ENCODE measurements around the gene IL26. TPM values are rescaled to one million over a fixed set of nuclear protein-coding genes. Genes with fewer than 3 reads are reported as not detected.

The IL26 gene
- total RNA-seq, 1 experiment from 2014 or later, result not detected

DNA sequence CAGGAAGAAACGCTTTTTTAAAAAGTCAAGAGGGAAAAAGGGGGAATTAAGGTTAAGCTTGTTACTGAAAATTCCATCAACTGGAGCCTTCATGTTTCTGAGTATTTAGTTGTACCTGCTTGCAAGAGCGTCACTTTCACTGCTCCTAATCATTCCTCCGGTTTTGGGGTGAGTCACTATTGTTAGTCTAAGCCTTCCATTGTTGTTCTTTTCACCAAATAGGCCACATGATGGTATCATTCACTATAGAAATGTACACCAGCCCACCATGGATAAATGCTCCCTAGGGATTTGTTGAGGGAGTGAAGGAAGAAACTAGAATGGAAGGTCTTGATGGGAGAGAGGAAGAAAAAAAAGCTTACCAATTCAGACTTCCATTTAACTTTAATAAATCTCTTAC, 24.8 kb upstream of the IL26 start:
- Histone ChIP-seq H3F3A (ENCODE audit: insufficient read depth, low read depth) (no peaks in the 10 kb centered on the region), H3K79me2 (ENCODE audit: low read depth) (no peaks in the 10 kb centered on the region), H4K20me1 (ENCODE audit: insufficient read depth) (no peaks in the 10 kb centered on the region), H3K9me3 (ENCODE audit: insufficient read depth, low read depth) (no peaks in the 10 kb centered on the region), H3K4me3 (no peak overlapping the region), H3K4me2 (no peak overlapping the region), H3K36me3 (ENCODE audit: low read depth) (no peaks in the 10 kb centered on the region), H3K4me1 (replicated peaks; ENCODE audit: insufficient read depth) (no peaks in the 10 kb centered on the region), H3K27ac (no peak overlapping the region), H3K27me3 (ENCODE audit: insufficient read depth, low read depth) (no peaks in the 10 kb centered on the region), H3K9me2 (ENCODE audit: insufficient read depth) (peaks cover 4% of the 10 kb centered on the region; the same call in 1 of the 2 replicates), H2AFZ (no peak overlapping the region)
- intact Hi-C loops (cut with micrococcal nuclease; ENCODE audit: unreplicated experiment), result no loop called here
- BruUV-seq (replicated peaks), result no TSS peak
- DNase-seq, result no peak
- POLR2A ChIA-PET (ENCODE audit: unreplicated experiment), result no interaction called here
- TF ChIP-seq EZH2 (IDR thresholded peaks at IDR 0.05; ENCODE audit: low read depth), result no peak
- TF ChIP-seq, protein P1, sequence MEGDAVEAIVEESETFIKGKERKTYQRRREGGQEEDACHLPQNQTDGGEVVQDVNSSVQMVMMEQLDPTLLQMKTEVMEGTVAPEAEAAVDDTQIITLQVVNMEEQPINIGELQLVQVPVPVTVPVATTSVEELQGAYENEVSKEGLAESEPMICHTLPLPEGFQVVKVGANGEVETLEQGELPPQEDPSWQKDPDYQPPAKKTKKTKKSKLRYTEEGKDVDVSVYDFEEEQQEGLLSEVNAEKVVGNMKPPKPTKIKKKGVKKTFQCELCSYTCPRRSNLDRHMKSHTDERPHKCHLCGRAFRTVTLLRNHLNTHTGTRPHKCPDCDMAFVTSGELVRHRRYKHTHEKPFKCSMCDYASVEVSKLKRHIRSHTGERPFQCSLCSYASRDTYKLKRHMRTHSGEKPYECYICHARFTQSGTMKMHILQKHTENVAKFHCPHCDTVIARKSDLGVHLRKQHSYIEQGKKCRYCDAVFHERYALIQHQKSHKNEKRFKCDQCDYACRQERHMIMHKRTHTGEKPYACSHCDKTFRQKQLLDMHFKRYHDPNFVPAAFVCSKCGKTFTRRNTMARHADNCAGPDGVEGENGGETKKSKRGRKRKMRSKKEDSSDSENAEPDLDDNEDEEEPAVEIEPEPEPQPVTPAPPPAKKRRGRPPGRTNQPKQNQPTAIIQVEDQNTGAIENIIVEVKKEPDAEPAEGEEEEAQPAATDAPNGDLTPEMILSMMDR (conservative IDR thresholded peaks at IDR 0.05), result no peak
- CTCF ChIA-PET, result no interaction called here

DNA sequence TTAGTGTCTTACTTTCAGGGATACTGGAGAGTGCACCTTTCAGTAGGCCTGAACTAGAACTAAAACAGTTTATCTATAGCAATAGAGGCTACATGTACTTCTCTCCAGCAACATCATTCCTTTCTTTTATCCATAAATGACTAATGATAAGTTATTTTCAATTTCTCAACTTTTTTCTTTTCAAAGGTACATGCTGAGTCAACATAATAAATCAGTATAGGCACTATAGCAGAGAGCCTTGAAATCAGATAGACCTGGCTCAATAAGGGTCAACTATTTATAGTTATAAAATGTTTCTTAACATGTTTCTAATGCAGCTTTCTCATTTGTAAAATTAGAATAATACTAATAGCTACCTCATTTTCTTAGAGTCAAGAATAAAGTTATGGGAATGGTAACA, 22.2 kb upstream of the IL26 start:
- no peak overlapping the region for H3K4me2 ChIP-seq
- CTCF ChIA-PET, result no interaction called here
- H4K20me1 ChIP-seq (ENCODE audit: insufficient read depth), result no peaks in the 10 kb centered on the region
- H3K4me3 ChIP-seq, result no peak overlapping the region
- intact Hi-C loops (cut with micrococcal nuclease; ENCODE audit: unreplicated experiment), result no loop called here
- H2AFZ ChIP-seq, result no peak overlapping the region
- no TSS peak for BruUV-seq (replicated peaks)
- no peaks in the 10 kb centered on the region for H3K4me1 ChIP-seq (replicated peaks; ENCODE audit: insufficient read depth)
- POLR2A ChIA-PET (ENCODE audit: unreplicated experiment), result no interaction called here
- no peaks in the 10 kb centered on the region for H3K79me2 ChIP-seq (ENCODE audit: low read depth)
- no peak for TF ChIP-seq EZH2 (IDR thresholded peaks at IDR 0.05; ENCODE audit: low read depth)
- TF ChIP-seq, protein P1 (conservative IDR thresholded peaks at IDR 0.05), result no peak
- no peaks in the 10 kb centered on the region for H3F3A ChIP-seq (ENCODE audit: insufficient read depth, low read depth)
- peaks cover 4% of the 10 kb centered on the region; the same call in 1 of the 2 replicates for H3K9me2 ChIP-seq (ENCODE audit: insufficient read depth)
- no peaks in the 10 kb centered on the region for H3K9me3 ChIP-seq (ENCODE audit: insufficient read depth, low read depth)
- no peak for DNase-seq
- no peaks in the 10 kb centered on the region for H3K27me3 ChIP-seq (ENCODE audit: insufficient read depth, low read depth)
- no peak overlapping the region for H3K27ac ChIP-seq
- no peaks in the 10 kb centered on the region for H3K36me3 ChIP-seq (ENCODE audit: low read depth)

DNA sequence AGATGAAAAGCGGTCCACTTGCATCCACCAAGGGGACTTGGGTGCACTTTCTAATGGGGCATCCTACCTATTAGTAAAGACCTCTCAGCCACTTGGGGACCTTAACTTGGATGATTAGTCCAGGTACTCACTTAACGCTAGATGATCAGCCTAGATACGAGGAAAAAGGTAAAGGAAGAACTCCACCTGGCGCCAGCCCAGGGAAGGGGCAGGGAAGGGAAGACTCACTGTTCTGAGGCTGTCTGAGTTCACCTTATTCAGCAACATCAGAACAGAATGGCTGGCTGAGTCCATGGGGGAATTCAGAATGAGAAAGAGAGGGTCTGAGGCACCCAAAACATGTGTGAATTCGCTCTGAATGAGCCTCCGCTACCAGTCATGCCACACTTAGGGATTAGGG, 20.7 kb upstream of the IL26 start:
- CTCF ChIA-PET, result no interaction called here
- POLR2A ChIA-PET (ENCODE audit: unreplicated experiment), result no interaction called here
- no peaks in the 10 kb centered on the region for H3K36me3 ChIP-seq (ENCODE audit: low read depth)
- no peak overlapping the region for H3K4me2 ChIP-seq
- no peaks in the 10 kb centered on the region for H3K4me1 ChIP-seq (replicated peaks; ENCODE audit: insufficient read depth)
- H3F3A ChIP-seq (ENCODE audit: insufficient read depth, low read depth), result no peaks in the 10 kb centered on the region
- peaks cover 4% of the 10 kb centered on the region; the same call in 1 of the 2 replicates for H3K9me2 ChIP-seq (ENCODE audit: insufficient read depth)
- intact Hi-C loops (cut with micrococcal nuclease; ENCODE audit: unreplicated experiment), result no loop called here
- DNase-seq, result no peak
- H3K4me3 ChIP-seq, result no peak overlapping the region
- H3K27ac ChIP-seq, result no peak overlapping the region
- H2AFZ ChIP-seq, result no peak overlapping the region
- H3K27me3 ChIP-seq (ENCODE audit: insufficient read depth, low read depth), result no peaks in the 10 kb centered on the region
- TF ChIP-seq, protein P1 (conservative IDR thresholded peaks at IDR 0.05), result no peak
- TF ChIP-seq EZH2 (IDR thresholded peaks at IDR 0.05; ENCODE audit: low read depth), result no peak
- H3K9me3 ChIP-seq (ENCODE audit: insufficient read depth, low read depth), result no peaks in the 10 kb centered on the region
- no peaks in the 10 kb centered on the region for H3K79me2 ChIP-seq (ENCODE audit: low read depth)
- H4K20me1 ChIP-seq (ENCODE audit: insufficient read depth), result no peaks in the 10 kb centered on the region
- BruUV-seq (replicated peaks), result no TSS peak

Measured in PC-9 (cell line).